ENCODE data around the gene TBCB.
A peak's percentile ranks its signal among the peaks of the same experiment; 100 is the strongest.
"Not testable (repeated sequence)": the region's sequence is repeated elsewhere in the genome, so short reads cannot be mapped to it uniquely, and the experiment has no call there.

The TBCB gene, protein sequence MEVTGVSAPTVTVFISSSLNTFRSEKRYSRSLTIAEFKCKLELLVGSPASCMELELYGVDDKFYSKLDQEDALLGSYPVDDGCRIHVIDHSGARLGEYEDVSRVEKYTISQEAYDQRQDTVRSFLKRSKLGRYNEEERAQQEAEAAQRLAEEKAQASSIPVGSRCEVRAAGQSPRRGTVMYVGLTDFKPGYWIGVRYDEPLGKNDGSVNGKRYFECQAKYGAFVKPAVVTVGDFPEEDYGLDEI

GRCh38 chr19:36115453-36116343 lies at the start of gene TBCB:
Gene TBCB, plus strand, starts transcription at chr19:36115468. Its CDS starts 93 bp downstream, at chr19:36115561.
- peak; percentile 83 for DNase-seq (ENCODE audit: low read depth)

GRCh38 chr19:36067681-36068080 lies 47.6 kb upstream of the TBCB start:
- DNase-seq (ENCODE audit: low read depth): no peak

DNA sequence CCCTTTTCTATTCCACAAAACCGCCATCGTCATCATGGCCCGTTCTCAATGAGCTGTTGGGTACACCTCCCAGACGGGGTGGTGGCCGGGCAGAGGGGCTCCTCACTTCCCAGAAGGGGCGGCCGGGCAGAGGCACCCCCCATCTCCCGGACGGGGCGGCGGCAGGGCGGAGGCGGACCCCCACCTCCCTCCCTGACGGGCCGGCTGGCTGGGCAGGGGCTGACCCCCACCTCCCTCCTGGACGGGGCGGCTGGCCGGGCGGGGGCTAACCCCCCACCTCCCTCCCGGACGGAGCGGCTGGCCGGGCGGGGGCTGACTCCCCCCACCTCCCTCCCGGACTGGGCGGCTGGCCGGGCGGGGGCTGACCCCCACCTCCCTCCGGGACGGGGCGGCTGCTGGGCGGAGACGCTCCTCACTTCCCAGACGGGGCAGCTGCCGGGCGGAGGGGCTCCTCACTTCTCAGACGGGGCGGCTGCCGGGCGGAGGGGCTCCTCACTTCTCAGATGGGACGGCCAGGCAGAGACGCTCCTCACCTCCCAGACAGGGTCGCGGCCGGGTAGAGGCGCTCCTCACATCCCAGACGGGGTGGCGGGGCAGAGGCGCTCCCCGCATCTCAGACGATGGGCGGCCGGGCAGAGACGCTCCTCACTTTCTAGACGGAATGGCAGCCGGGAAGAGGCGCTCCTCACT lies 46.3 kb upstream of the TBCB start:
- not testable (repeated sequence) for DNase-seq (ENCODE audit: low read depth)

DNA sequence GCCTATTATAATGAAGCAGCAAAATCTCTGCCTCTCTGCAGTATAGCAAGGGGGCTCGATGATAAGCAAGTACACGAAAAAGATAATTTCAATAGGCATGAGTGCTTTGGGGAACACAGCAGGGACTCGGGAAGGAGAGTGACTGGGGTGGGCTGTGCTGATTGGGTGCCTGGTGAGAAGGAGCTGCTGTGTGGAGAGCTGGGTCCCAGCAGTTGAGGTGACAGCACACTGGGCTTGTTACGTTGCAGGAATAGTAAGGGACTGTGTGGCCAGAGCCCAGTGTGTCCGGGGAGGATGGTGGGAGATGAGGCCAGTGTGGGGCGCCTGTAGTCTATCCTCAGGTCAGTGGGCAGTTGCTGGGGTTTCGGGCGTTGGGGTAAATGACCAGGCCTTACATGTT lies 43.2 kb upstream of the TBCB start:
- no peak for DNase-seq (ENCODE audit: low read depth)

DNA sequence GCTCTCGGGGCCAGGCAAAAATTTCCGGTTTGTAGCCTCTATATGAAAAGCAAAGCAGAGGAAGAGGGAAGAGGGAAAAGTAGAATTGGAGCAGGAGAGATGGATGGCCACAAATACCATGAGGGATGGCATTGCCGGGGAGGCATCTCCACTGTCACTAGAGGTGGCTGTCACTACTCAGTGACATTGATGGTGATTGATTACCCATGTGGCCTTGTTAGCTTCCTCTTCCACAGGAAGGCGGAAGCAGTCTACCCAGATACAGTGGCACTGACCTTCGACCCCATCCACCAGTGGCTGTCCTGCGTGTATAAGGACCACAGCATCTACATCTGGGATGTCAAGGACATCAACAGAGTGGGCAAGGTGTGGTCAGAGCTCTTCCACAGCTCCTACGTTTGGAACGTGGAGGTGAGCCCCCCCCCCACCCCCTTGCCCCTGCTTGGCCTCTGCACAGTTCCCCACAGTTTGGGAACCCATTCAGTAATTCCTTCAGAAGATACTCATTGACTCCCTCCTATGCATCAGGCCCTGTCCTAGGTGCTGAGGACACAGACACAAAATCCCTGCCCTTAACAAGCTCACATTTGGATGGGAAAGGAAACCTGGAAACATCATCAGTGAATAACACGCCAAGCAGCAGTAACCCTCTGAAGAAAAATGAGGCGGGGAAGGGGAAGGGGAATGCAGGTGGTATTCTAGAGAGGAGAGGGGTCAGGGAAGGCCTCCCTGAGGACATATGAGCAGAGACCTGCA lies 42.0 kb upstream of the TBCB start:
- no peak for DNase-seq (ENCODE audit: low read depth)

- DNase-seq (ENCODE audit: low read depth): no peak
Measured at GRCh38 chr19:36079389-36079945, 35.8 kb upstream of the TBCB start.

DNA sequence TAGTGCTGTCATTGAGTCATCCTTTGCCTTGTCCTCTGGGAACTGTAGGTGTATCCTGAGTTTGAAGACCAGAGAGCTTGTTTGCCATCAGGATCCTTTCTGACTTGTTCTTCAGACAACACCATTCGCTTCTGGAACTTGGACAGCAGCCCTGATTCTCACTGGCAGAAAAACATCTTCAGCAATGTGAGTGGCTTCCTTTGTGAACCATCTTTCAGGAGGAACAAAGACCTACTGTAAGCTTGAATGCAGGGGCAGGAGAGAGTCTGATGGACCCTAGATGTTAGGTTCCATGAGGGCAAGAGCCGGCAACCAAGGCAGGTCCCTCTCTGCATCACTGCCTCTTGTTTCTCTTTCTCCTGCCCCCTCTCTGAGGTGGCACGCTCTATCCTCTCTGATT lies 33.9 kb upstream of the TBCB start:
- DNase-seq (ENCODE audit: low read depth): no peak

GRCh38 chr19:36081894-36082293 lies 33.4 kb upstream of the TBCB start:
- no peak for DNase-seq (ENCODE audit: low read depth)

DNA sequence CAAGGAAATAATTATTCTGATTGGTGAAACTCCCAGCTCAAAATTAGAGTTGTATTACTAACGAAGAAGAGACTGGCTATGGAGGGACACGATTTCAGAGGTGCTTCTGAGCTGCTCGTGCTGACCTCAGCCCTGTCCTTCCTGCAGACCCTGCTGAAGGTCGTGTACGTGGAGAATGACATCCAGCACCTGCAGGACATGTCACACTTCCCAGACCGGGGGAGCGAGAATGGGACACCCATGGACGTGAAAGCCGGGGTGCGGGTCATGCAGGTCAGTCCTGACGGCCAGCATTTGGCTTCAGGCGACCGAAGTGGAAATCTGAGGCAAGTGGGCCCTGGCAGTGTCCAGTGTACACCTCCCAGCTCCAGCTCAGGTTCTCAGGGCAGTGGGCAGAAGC lies 32.4 kb upstream of the TBCB start:
- no peak for DNase-seq (ENCODE audit: low read depth)

- DNase-seq (ENCODE audit: low read depth): no peak
Measured at GRCh38 chr19:36084231-36085009, 30.8 kb upstream of the TBCB start.

DNA sequence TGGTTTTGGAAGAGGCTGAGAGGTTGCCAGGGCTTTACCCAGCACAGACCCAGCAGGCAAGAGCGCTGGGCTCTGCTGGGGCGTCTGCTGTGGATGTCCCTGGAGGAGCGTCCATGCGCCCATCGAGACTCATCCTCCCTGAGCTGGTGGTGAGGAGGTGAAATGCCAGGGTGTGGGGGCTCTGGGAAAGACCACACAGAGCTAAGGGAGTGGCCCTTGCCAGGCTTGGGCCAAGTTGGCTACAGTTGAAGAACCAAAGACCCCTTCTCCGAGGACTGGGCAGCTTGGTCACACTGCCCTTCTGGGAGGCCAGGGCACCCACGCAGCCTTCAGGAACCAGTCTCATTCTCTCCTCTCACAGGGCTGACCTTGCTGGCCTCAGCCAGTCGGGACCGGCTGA lies 28.9 kb upstream of the TBCB start:
- DNase-seq (ENCODE audit: low read depth): no peak

GRCh38 chr19:36089847-36090246 lies 25.4 kb upstream of the TBCB start:
- DNase-seq (ENCODE audit: low read depth): no peak

DNA sequence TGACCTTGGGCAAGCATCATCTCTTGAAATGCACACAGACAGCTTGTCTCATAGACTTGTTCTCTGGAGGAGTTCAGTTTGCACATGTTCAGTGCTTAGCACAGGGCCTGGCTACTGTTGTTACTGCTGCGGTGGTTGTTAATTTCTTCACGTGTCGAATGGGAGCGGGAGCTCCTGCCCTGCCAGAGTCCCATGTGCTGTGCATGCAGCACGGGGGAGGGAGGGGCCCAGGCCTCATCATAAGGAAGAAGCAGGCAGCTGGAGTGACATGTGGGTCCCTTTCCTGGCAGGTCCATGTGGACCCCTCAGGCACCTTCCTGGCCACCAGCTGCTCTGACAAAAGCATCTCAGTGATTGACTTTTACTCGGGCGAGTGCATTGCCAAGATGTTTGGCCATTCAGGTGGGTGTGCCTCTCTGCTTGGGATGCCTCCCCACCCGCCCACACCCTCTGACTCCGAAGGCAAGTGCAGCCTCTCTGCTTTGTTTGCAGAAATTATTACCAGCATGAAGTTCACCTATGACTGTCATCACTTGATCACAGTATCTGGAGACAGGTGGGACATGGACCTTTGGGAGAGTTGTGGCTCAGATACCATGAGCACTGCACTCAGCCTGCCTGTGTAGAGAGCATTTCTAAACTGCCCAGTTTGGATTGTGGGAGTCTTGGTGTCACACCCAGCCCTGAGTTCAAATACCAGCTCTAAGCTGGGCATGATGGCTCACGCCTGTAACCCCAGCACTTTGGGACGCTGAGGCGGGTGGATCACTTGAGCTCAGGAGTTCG lies 24.2 kb upstream of the TBCB start:
- no peak for DNase-seq (ENCODE audit: low read depth)

GRCh38 chr19:36092566-36092965 lies 22.7 kb upstream of the TBCB start:
- no peak for DNase-seq (ENCODE audit: low read depth)

DNA sequence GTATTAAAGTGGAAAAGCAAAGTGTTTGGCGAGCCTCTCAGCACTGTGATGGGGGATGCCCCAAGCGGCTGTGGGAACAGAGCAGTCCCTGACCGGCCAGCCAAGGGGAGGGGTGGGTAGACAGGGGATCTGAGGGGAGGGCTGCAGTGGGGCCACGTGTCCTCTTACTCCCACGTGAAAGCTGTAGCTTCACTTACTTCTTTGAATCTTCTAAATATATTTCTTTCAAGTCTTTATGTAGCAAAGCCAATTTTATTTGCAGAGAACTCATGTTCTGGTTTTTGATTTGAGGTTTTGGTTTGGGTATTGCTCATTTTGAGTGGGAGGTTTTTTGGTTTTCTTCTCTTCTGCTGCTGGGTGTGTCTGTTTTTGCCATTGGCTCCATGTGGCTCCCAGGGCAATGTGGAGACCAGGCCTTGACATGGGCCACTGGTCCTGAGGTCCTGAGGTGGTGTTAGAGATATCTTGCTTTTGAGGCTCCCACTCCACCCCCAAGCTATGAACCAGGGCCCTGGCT lies 22.1 kb upstream of the TBCB start:
- DNase-seq (ENCODE audit: low read depth): no peak

GRCh38 chr19:36093687-36094086 lies 21.6 kb upstream of the TBCB start:
- DNase-seq (ENCODE audit: low read depth): no peak

DNA sequence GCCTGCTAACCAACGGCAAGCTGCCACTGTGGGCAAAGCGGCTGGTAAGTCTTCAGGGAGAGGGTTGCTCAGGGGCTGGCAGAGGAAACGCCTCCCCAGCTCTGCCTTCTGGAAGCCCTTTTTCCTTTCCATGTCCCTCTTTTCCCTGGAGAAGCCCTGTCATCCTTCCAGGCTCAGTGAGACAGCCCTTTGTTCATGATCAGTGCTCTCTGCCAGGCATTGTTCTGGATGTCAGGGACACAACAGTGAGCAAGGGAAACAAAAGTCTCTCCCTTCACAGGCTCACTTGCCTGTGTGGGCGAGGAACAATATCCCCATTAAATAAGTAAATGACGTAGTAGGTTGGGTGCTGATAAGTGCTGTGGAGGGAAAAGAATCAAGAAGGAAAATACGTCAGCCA lies 18.2 kb upstream of the TBCB start:
- no peak for DNase-seq (ENCODE audit: low read depth)

DNA sequence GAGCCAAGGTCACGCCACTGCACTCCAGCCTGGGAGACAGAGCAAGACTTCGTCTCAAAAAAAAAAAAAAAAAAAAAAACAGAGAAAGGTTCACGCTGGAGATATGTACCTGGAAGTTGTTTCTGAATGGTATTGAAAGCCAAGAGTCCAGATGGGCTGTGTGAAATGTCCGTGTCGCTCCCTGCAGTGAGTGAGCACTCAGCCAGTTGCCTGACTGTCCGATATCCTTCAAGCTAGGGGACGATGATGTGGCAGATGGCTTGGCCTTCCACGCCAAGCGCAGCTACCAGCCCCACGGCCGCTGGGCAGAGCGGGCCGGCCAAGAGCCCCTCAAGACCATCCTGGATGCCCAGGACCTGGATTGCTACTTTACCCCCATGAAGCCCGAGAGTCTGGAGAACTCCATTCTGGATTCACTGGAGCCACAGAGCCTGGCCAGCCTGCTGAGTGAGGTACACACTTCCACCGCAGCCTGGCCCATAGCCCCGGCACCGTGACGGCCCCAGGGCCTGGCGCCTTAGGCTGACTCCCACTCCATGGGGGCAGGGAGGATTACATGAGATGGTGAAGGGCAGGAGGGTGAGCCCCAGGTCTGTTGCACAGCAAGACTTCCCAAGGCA lies 16.0 kb upstream of the TBCB start:
- DNase-seq (ENCODE audit: low read depth): no peak

DNA sequence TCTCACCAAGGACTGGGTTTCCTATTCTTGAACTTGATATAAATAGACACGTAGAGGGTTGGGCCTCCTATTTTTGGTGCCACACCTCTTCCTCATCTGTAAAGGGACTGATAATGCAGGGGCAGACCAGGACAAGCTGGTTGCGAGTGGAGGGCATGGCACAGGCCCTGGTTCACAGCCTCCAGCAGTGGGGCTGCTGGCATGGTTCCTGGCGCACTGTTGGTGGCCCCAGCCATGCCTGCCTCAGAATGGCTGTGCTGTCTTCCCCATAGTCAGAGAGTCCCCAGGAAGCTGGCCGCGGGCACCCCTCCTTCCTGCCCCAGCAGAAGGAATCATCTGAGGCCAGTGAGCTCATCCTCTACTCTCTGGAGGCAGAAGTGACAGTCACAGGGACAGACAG lies 14.8 kb upstream of the TBCB start:
- no peak for DNase-seq (ENCODE audit: low read depth)
